HG03280 (cell line): ENCODE data around the gene RBBP8NL.
"Not testable (repeated sequence)": the region's sequence is repeated elsewhere in the genome, so short reads cannot be mapped to it uniquely, and the experiment has no call there.

Experiments used
- ATAC-seq: cut with Tn5 transposase; IDR thresholded peaks from one replicate; pipeline ENCODE4 v1.9.1; 2021; ENCODE audit warnings: mild to moderate bottlenecking, moderate library complexity; ENCODE audit not compliant: unreplicated experiment

The RBBP8NL gene

GRCh38 chr20:62377615-62378178 lies 49.6 kb downstream of the RBBP8NL start:
- no peak for ATAC-seq

GRCh38 chr20:62377064-62377461 lies 50.3 kb downstream of the RBBP8NL start:
- ATAC-seq = no peak

GRCh38 chr20:62376112-62377063 lies 51.0 kb downstream of the RBBP8NL start:
- ATAC-seq = no peak

DNA sequence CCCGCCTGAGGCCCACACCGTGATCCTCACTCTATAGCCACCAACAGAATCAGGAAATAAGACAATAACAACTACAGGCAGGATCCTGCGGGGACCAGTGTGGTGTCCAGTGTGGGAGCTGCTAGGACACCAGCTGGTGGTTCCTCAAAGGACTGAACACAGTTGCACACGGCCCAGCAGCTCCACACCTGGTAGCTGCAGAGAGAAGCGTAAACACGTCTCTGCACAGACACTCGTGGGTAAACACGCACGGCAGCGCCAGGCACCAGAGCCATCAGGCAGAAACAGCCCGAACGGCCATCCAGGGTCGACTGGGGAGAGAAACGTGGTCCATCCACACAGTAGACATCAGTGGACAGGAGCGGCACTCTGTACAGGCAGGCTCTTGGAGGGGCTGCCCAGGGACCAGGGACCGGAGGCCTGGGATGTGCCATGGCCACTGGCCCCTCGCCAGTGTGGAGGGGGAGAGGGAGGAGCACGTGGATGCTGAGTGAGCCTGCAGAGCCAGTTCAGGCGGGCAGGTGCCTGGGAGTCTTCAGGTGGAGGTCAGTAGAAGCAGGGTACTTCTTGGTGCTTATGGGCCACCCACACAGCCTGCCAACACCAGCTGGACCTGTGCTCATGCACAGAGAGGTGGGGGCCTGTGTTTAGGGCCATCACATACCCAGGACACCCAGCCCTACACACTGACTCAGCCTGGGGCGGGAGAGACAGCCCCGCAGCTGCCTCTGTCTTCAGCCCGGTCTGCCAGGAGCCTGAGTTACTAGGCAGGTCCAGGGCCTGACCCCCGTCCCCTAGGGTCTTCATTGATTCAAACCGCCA lies 52.8 kb downstream of the RBBP8NL start:
- ATAC-seq = no peak

DNA sequence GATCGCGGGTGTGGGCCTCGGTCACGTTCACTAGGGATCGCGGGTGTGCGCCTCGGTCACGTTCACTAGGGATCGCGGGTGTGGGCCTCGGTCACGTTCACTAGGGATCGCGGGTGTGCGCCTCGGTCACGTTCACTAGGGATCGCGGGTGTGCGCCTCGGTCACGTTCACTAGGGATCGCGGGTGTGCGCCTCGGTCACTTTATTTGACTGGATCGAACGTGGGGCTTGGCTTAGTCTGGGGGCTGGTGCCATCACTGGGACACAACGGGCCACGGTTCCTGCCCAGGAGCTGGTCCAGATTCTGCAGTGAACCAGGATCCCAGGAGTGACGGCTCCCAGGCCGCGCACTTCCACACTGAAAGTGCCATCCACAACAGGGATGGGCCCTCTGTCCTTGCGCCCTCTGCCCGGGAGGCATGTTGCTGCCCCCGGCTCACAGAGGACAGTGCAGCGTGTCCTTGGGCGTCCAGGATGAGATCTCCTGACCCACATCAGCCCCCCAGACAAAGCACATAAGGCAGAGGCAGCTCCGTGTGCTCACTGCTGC lies 53.6 kb downstream of the RBBP8NL start:
- not testable (repeated sequence) for ATAC-seq

DNA sequence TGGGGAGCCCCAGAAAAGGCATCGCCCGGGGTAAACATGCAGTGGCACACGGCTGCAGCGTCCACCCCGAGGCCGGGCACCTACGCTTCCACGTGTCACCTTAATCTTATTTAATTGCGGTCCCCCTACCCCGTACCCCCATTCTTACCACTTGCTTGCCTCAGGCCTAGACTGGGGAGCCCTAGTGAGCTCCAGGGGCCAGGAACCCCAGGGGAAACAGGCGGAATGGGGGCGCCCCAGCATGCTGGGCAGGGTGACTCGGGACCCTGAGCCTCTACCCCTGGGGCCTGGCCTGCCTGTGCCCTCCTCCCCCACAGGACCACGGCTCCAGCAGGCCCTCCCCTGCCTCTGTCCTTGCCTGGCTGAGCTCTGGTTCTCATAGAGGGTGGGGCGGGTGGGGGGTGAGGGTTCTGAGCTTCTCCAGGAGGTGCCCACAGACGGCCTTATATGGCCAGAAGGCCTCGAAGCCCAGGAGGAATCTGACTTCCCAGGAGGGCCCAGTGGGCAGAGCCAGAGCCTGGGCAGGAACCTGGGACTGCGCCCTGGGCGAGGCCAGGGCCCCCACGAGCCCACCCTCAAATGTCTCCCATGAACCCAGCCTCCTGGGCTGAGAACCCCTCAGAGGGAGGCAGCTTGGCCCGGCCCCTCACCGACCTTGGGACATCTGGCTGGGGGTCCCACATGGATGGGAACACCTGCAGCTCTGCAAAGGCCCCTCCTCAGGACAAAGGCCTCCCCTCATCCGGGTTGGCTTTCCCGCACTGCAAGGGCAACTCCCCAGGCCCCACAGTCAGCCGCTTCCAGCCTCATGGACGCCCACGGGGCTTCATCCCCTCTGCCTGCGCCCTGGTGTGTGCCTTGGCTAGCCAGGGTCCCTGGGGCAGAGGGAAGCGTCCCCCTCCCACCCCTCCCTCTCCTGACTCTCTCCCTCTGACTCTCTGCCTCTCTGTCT lies 55.0 kb downstream of the RBBP8NL start:
- no peak for ATAC-seq

DNA sequence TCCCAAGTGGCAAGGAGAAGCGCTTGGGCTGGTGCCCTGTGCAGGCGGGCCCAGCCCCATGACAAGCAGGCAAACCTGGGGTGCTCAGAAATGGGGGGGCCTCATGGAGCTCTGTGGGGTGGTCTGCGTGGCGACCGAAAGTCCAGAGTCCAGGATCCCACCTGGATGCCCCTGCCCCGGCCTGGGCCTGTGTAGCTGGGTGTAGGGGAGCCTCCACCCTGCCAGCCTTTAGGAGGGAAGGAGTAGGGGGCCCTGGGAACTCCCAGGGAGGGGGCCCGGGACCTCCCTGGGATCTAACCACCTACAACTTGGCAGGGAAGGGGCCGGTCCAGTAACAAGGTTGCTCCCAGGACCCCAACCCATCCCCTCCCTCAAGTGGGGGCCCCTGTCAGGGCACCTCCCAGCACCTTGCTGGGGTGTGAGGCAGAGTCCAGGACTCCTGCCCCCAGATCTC lies 55.7 kb downstream of the RBBP8NL start:
- no peak for ATAC-seq

DNA sequence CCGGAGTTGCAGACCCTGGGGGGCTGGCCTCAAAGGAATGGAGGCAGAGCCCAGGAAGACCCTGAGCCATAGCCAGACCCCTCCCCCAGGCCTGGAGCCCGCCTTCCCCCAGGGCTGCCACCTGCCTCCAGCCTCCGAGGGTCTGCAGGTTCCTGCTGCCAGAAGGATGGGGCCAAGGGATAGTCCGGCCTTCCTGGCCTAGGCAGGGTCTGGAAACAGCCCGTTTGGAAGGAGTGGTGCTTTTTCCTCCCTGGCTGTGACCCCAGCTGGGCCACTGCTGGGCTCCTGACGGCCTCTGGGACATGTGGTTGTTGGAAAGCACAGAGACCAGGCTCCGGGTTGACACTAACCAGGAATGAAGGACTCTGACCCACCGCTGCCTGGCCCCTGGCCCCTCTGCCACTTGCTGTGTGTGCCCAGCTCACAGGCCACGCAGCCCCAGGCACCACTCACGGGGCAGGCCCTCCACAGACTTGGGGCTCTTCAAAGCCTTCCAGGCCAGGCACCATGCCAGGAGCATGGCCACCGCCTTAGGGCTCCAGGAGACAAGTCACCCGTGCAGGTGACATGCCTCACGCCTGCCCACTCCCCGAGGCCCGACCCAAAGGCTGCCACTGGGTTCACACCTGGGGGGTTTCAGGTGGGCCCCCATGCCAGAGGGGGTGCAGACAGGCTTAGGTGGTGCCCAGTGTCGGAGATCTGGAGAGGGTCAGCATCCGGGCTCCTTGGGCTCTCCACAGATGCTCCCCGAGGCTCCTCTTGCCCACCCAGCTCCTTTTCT lies 56.3 kb downstream of the RBBP8NL start:
- no peak for ATAC-seq

- ATAC-seq = no peak
These were observed 57.1 kb downstream of the RBBP8NL start for GRCh38 chr20:62370115-62370806.

- no peak for ATAC-seq
These were observed 57.6 kb downstream of the RBBP8NL start for GRCh38 chr20:62369815-62370114.

DNA sequence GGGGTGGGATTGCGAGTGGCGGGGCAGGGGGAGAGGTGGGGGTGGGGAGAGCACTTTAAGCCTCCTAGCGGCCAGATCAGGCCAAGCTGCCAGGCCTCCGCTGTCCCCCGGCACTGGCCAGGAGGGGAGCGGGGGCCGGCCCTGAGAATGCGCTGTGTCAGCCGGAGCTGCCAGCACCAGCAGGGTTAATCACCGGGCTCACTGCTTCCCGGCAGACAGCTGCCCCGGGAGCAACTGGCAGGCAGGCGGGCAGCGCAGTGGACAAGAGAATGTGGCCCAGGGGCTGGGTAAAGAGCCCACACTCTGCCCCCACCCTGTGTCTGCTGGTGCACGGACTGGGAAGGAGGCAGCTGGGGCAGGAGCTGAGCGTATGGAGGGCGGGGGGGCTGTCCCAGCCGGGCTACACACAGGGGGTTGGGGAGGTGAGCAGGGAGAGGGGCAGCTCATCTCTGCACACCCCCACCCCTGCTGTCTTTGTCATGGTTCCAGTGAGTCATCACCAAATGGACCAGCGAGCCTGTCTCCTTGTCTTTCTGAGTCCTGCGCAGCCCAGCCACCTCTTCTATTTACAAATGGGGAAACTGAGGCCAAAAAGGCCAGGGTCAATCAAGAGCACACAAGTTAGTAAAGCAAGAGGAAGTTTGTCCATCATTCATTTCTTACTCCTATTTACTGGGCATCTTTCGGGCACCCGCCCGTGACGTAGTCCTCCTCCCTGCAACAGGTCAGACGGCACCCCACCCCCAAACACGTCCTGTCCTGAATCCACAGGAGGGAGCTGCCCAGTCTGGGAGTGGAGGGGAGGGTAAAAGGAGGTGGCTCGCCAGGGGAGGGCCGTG lies 58.1 kb downstream of the RBBP8NL start:
- no peak for ATAC-seq

DNA sequence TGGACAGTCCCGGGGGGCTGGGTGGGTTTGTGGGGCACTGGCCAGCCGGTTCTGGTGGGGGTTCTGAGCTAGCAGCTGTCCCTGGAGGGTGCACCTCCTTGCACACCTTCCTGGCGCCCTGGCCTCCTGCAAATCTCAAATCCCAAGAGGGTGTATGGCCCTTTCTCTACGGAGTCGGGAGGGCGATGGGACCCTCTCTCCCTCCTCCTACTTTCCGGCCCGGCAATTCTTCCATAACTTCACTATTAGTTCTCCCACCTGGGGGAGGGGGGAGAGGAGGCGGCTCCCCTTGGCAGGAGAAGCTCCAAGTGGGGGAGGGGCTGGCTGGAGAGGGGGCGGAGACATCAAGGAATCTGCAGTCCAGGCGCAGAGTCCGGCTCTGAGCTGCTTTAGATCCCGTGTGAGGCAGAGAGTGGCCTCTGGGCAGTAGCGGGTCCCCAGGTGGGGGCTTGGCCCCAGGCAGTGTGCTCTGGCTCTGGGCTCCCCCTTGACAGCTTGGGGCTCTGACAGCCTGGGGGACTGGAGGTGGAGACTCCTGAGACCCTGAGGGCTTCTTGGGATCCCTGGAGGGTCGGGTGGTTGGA lies 58.9 kb downstream of the RBBP8NL start:
- ATAC-seq = no peak

DNA sequence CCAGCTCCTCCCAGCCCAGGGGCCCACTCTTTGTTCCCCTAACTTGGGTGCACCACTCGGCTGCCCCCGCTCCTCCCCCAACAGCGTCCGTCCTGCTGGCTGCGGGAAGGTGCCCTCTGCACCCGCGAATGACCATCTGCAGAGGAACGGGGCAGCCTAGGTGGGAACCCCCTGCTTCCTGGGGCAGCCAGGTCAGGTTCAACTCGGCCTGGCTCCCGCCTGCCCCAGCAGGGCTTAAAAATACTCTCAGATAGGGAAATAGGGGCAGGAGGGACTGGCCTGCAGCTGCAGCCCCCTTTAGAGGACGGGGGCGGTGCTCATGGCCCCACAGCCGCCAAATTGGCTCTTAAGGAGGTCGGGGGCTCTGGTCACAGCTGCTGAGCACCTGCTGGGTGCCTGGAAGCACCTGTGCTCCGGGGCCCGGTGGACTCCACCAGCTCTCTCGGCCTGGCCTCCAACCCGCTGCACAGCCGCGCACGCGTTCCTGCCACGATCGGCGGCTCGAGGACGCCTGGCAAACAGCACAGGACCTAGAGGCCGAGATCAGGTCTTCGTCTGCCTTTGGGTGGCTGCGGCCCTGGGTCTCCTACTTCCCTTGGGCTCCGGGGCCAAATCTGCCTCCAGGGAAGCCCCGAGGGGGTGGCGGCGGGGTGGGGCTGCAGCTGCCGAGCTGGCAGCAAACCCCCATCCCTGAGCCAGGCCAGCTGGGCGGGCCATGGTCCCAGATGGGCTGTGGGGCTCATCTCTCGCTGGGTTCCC lies 59.5 kb downstream of the RBBP8NL start:
- no peak for ATAC-seq

DNA sequence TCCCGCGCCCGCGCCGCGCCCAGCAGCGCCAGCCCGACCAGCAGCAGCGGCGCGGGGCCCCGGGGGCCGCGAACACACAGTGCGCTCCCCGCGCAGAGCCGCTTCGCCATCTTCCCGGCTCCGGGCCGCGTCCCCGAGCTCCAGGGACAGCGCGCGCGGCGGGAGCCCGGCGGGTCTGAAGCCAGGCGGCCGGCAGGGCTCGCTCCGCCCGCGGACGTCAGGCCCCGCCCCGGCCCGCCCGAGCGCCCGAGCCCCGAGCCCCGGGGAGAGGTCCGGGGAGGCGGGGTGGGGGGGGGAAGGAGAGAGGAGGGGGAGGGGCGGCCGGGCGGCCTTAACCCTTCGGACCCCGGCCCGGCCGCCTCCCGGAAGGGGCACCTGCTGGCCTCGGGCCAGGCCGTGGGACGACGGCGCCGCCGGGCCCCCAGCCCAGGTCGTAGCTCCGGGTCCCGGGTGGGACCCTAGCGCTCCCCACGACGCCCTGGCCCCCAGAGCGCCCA lies 60.2 kb downstream of the RBBP8NL start, which contains the start of gene LAMA5:
Gene LAMA5, minus strand, starts transcription at position 177 of the 497 bp plus-strand sequence. Its CDS starts 67 bp downstream, at position 110.
- no peak for ATAC-seq

DNA sequence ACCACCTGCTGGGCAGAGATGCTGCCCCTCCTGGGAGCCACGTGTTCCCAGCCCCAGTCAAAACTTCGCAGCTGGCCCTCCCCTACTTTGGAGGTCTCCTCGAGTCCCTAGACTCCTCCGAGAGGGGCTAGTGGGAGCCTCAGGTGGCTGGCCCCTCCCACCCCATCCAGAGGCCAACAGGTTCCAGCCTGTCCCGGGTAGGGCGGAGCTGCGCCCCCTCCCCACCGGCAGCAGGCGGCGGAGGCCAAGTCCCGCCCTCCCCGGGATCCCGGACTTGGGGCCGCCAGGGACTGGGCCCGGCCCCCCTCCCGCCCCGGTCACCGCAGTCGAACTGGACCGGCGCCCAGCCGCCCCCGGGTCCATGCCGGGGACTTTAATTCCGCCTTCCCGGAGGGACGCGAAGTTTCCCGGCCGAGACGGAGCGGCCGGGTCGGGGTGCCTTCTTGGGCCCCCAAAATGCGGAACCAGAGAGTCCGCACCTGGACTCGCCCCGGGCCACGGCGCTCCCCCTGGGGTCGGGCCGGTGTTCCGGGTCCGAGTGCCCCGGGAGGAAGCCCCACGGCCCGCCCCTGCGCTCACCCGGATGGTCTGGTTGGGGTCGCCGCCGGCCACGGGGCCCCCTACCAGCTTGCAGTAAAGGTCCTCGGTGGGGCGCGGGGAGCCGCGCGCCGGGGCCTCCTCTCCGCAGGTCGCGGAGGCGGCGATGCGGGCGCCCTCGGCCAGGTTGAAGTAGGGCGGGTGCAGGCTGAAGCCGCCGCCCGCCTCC lies 60.8 kb downstream of the RBBP8NL start:
- no peak for ATAC-seq
